ENCODE measurements around the gene ABCG5. TPM values are rescaled to one million over a fixed set of nuclear protein-coding genes. Genes with fewer than 3 reads are reported as not detected.

Gene ABCG5
- total and polyA plus RNA-seq, 2 experiments from 2014 or later, result 0.08 TPM; not detected in 1

DNA sequence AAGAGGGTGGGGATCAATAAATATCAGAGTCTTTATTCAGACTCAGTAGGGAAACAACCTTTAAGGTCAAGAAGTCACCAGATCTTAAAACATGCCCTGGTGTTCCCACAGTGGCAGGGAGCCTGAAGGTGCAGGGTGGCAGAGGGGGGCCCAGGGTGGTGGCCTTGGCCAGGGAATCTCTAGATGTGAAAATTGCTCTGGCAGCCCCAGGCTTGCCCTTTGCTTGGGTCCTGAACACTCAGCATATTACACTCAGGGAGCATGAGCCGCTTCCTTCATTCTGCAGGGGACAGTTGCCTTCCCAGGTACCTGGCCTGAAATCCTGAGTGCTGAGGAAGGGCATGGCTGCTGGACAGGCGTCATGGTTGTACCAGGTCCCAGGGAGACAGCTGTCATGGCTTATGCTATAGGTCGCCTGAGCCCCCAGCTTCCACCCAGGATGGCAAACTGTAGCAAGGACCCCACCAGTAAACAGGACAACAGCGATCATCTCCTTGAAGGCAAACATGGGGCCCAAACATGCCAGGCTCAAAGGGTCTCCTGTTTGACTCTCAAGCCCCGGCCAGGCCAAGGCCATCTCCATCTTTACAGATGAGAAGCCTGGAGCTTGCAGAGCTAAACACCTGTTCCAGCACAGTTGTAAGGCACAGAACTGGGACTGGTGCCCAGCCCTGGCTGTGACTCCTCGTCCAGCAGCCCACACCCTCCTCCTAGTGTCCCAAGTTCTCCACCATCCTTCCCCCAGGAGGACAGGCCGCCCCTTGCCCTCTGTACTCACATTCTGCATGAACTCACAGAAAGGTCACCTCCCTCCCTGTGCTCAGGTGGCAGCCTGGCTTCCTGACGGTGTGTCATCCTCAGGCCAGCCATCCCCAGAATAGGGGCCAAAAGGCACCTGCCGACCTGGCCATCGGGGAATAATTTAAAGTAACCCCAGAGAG lies 14.8 kb upstream of the ABCG5 start:
- no peak overlapping the region for H3K27ac ChIP-seq (ENCODE audit: low read depth)
- H3K4me1 Mint-ChIP-seq, result no peaks in the 10 kb centered on the region
- no peaks in the 10 kb centered on the region for H3K79me2 ChIP-seq (replicated peaks; ENCODE audit: insufficient read depth)
- no peak overlapping the region for H3K4me3 Mint-ChIP-seq
- H3K36me3 Mint-ChIP-seq (ENCODE audit: low read depth), result no peaks in the 10 kb centered on the region
- TF ChIP-seq, protein P1, sequence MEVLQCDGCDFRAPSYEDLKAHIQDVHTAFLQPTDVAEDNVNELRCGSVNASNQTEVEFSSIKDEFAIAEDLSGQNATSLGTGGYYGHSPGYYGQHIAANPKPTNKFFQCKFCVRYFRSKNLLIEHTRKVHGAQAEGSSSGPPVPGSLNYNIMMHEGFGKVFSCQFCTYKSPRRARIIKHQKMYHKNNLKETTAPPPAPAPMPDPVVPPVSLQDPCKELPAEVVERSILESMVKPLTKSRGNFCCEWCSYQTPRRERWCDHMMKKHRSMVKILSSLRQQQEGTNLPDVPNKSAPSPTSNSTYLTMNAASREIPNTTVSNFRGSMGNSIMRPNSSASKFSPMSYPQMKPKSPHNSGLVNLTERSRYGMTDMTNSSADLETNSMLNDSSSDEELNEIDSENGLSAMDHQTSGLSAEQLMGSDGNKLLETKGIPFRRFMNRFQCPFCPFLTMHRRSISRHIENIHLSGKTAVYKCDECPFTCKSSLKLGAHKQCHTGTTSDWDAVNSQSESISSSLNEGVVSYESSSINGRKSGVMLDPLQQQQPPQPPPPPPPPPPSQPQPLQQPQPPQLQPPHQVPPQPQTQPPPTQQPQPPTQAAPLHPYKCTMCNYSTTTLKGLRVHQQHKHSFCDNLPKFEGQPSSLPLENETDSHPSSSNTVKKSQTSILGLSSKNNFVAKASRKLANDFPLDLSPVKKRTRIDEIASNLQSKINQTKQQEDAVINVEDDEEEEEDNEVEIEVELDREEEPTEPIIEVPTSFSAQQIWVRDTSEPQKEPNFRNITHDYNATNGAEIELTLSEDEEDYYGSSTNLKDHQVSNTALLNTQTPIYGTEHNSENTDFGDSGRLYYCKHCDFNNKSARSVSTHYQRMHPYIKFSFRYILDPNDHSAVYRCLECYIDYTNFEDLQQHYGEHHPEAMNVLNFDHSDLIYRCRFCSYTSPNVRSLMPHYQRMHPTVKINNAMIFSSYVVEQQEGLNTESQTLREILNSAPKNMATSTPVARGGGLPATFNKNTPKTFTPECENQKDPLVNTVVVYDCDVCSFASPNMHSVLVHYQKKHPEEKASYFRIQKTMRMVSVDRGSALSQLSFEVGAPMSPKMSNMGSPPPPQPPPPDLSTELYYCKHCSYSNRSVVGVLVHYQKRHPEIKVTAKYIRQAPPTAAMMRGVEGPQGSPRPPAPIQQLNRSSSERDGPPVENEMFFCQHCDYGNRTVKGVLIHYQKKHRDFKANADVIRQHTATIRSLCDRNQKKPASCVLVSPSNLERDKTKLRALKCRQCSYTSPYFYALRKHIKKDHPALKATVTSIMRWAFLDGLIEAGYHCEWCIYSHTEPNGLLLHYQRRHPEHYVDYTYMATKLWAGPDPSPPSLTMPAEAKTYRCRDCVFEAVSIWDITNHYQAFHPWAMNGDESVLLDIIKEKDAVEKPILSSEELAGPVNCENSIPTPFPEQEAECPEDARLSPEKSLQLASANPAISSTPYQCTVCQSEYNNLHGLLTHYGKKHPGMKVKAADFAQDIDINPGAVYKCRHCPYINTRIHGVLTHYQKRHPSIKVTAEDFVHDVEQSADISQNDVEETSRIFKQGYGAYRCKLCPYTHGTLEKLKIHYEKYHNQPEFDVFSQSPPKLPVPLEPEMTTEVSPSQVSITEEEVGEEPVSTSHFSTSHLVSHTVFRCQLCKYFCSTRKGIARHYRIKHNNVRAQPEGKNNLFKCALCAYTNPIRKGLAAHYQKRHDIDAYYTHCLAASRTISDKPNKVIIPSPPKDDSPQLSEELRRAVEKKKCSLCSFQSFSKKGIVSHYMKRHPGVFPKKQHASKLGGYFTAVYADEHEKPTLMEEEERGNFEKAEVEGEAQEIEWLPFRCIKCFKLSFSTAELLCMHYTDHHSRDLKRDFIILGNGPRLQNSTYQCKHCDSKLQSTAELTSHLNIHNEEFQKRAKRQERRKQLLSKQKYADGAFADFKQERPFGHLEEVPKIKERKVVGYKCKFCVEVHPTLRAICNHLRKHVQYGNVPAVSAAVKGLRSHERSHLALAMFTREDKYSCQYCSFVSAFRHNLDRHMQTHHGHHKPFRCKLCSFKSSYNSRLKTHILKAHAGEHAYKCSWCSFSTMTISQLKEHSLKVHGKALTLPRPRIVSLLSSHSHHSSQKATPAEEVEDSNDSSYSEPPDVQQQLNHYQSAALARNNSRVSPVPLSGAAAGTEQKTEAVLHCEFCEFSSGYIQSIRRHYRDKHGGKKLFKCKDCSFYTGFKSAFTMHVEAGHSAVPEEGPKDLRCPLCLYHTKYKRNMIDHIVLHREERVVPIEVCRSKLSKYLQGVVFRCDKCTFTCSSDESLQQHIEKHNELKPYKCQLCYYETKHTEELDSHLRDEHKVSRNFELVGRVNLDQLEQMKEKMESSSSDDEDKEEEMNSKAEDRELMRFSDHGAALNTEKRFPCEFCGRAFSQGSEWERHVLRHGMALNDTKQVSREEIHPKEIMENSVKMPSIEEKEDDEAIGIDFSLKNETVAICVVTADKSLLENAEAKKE (CRISPR knock-in tag; IDR thresholded peaks at IDR 0.05), result no peak
- TF ChIP-seq, protein P2, sequence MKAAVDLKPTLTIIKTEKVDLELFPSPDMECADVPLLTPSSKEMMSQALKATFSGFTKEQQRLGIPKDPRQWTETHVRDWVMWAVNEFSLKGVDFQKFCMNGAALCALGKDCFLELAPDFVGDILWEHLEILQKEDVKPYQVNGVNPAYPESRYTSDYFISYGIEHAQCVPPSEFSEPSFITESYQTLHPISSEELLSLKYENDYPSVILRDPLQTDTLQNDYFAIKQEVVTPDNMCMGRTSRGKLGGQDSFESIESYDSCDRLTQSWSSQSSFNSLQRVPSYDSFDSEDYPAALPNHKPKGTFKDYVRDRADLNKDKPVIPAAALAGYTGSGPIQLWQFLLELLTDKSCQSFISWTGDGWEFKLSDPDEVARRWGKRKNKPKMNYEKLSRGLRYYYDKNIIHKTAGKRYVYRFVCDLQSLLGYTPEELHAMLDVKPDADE (IDR thresholded peaks at IDR 0.05), result no peak
- TF ChIP-seq EZH2 (IDR thresholded peaks at IDR 0.05; ENCODE audit: low read depth, unreplicated experiment), result no peak
- TF ChIP-seq, protein P3, sequence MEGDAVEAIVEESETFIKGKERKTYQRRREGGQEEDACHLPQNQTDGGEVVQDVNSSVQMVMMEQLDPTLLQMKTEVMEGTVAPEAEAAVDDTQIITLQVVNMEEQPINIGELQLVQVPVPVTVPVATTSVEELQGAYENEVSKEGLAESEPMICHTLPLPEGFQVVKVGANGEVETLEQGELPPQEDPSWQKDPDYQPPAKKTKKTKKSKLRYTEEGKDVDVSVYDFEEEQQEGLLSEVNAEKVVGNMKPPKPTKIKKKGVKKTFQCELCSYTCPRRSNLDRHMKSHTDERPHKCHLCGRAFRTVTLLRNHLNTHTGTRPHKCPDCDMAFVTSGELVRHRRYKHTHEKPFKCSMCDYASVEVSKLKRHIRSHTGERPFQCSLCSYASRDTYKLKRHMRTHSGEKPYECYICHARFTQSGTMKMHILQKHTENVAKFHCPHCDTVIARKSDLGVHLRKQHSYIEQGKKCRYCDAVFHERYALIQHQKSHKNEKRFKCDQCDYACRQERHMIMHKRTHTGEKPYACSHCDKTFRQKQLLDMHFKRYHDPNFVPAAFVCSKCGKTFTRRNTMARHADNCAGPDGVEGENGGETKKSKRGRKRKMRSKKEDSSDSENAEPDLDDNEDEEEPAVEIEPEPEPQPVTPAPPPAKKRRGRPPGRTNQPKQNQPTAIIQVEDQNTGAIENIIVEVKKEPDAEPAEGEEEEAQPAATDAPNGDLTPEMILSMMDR (conservative IDR thresholded peaks at IDR 0.05; ENCODE audit: low read depth in 2 of 2), result no peak
- TF ChIP-seq POLR2AphosphoS5 (IDR thresholded peaks at IDR 0.05; ENCODE audit: low read depth), result no peak
- no peak for TF ChIP-seq JUNB (IDR thresholded peaks at IDR 0.05; ENCODE audit: unreplicated experiment)
- TF ChIP-seq ZNF114 (CRISPR knock-in tag; IDR thresholded peaks at IDR 0.05), result no peak
- TF ChIP-seq, protein P4, sequence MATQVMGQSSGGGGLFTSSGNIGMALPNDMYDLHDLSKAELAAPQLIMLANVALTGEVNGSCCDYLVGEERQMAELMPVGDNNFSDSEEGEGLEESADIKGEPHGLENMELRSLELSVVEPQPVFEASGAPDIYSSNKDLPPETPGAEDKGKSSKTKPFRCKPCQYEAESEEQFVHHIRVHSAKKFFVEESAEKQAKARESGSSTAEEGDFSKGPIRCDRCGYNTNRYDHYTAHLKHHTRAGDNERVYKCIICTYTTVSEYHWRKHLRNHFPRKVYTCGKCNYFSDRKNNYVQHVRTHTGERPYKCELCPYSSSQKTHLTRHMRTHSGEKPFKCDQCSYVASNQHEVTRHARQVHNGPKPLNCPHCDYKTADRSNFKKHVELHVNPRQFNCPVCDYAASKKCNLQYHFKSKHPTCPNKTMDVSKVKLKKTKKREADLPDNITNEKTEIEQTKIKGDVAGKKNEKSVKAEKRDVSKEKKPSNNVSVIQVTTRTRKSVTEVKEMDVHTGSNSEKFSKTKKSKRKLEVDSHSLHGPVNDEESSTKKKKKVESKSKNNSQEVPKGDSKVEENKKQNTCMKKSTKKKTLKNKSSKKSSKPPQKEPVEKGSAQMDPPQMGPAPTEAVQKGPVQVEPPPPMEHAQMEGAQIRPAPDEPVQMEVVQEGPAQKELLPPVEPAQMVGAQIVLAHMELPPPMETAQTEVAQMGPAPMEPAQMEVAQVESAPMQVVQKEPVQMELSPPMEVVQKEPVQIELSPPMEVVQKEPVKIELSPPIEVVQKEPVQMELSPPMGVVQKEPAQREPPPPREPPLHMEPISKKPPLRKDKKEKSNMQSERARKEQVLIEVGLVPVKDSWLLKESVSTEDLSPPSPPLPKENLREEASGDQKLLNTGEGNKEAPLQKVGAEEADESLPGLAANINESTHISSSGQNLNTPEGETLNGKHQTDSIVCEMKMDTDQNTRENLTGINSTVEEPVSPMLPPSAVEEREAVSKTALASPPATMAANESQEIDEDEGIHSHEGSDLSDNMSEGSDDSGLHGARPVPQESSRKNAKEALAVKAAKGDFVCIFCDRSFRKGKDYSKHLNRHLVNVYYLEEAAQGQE (IDR thresholded peaks at IDR 0.05; ENCODE audit: unreplicated experiment), result no peak
- TF ChIP-seq CREB1 (CRISPR knock-in tag; IDR thresholded peaks at IDR 0.05; ENCODE audit: low read depth), result no peak
- no peak for TF ChIP-seq STAT1 (IDR thresholded peaks at IDR 0.05; ENCODE audit: unreplicated experiment)
- no peaks in the 10 kb centered on the region for H3K9me2 ChIP-seq (ENCODE audit: insufficient read depth)
- H3K4me3 ChIP-seq, result no peak overlapping the region
- no peak overlapping the region for H3K4me2 ChIP-seq
- H3K27me3 Mint-ChIP-seq (ENCODE audit: insufficient read depth, low read depth, poor library complexity), result peaks cover 8% of the 10 kb centered on the region
- no peaks in the 10 kb centered on the region for H3K9me3 Mint-ChIP-seq
- H3K27me3 ChIP-seq (ENCODE audit: insufficient read depth), result peaks cover 23% of the 10 kb centered on the region; the same call in 1 of the 2 replicates
- H3K4me1 ChIP-seq (ENCODE audit: insufficient read depth), result no peaks in the 10 kb centered on the region
- no peaks in the 10 kb centered on the region for H3F3A ChIP-seq (replicated peaks; ENCODE audit: low read depth)
- H4K20me1 ChIP-seq (replicated peaks; ENCODE audit: insufficient read depth), result no peaks in the 10 kb centered on the region
- no peaks in the 10 kb centered on the region for H3K36me3 ChIP-seq (ENCODE audit: insufficient read depth)
- no peak for DNase-seq (ENCODE audit: low spot score)
- H3K27ac Mint-ChIP-seq, result no peak overlapping the region
- no peak for ATAC-seq
- H2AFZ ChIP-seq, result no peak overlapping the region
